AG08396 (cell line): ENCODE data around the gene COL6A3.

Experiments used
- DNase-seq: peaks from one replicate; pipeline ENCODE4 v3.0.0; 2012; ENCODE audit warnings: low spot score, mixed read lengths

The COL6A3 gene

DNA sequence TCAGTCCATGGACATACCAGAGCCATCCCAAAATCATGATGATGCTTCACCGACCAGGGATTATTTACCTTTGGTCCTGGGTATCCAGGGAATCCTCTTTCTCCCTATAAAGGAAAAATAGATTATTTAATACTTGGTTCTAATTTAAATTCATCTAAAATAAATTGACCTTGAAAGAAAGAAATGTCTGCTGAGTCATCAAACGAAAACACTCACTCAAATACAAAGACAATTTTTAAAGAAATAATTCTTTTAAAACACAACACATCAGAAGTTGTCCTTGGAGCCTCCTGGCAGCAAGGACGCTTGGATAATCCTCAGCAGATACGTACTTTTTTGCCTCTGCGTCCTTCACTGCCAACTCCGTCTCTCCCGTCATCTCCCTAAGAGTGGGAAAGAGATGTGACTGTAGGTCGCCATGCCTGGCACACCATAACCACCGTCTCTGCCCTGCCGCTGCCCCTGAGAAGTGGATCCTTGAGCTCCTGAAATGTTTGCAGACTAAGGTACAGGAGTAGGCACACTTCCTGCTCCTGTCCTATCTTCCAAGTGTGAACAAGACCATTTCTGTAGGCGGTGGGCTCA lies 65.6 kb downstream of the COL6A3 start:
- no peak for DNase-seq

DNA sequence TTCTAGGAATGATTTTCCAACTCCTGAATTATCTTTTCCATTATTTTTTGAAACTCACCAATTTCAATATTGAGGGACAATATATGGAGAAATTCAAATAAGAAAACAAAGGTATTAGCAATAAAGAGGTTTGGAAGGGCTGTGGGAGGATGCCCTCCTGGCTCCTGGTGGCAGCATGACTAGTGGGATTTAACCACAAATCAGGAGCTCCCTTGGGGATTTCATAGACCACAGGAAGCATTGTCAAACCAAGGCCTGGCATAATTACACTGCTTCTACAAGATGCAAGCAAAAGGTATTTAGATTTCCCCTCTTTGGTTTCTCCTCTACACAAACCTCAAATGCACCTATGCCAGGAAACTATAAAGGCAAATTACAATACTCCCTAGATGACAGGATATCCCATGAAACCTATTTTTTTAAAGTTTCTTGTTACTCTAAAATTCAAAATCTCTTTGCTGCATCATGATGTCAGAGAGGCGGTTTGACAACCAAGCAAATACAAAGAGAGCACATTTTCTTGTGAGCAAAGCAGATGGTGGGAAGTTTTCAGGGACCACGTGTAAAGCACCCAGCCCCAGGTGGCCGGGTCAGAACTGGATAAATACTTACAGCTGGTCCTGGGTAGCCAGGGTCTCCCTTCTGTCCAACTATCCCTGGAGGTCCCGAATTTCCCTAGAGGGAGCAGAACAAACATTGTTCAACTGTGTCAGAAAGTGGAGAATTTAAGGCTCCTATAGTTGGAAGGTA lies 67.9 kb downstream of the COL6A3 start:
- no peak for DNase-seq

DNA sequence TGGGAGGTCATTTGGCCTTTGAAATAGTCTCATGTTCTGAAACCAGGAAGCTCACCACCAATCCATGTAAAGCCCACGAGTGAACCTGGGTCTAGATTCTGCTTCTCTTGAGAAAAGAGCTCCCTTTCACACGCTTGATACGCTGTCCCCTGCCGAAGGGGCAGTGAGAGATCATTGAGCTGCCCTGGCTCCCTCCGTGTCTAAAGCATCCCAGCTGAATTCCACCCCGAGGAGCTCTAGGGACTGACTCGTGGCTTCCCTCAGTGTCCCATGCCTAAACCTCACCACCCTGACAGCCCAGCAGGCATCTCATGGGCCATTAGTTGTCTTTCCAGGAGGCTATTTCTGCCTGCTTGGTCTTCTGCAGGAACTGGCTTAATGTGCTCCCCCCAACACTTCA lies 68.6 kb downstream of the COL6A3 start:
- DNase-seq = no peak

DNA sequence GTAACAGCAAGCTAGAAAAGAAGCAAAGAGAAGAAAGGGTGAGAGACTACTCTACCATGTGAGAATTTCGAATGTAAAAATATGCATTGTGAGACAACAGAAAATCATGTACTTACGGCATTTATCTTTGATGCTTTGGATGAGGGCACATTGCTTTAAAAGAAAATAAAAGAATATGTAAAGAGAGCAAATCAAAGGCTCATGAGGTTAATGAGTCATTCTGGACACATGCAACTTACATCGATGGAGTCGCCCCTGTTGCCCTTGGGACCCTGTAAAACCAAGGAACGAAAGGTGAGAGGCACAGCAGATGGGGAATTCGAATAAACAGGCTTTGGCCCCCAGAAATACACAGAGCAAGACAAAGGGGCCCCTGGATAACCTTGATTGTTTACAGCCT lies 69.0 kb downstream of the COL6A3 start:
- DNase-seq = no peak

DNA sequence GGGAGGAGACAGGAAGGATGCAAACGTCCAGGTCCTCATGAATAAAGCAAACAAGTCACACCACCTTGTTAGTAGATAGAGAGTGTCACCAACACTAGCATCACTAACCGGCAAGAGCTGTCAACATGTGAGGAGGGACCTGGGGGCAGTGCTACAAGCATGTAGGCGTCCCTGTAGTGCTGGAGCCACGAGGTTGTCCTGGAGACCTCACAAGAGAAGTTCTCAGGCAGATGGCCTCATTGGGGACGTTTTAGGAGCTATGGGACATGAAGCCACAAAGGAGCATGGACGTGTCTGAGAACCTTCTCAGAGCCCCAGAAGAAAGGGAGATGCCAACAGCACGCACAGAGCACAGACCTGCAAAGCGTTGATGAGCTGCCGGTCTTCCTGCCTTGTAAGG lies 70.0 kb downstream of the COL6A3 start:
- no peak for DNase-seq

DNA sequence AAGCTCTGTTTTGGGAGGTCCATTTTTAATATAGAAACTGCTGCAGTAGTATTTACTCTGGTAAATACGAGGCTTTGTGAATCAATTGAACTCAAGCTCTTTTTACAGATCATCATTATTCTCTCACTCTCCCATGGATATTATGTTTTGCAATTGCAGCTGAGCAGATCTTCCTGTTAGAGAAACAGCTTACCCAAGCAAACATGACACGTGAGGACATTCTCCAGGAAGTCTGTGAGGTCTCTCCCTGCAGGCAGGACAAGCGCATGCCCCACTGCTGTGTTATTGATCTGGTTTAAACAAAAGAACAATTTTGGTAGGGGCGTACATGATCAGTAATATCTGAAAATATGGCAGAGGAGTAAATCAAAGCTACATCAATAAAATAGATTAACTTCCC lies 72.1 kb downstream of the COL6A3 start:
- DNase-seq = no peak

DNA sequence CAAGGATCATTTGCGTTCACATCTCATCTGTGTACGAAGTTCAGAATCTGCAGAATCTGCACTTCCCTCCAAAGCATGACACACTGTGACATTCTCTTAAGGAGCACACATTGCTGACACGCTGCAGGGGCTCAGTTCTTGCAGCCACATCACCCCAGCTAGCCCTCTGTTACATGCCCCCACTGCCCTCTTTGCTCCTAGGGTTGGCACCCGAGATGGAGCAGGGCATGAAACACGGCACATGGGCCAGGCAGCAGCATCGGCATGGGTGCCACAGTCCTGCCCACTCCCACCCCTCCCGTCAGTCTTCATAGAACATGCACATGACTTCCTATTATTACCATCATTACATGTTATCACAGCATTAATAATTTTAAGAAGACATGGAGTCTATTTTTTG lies 76.4 kb downstream of the COL6A3 start:
- DNase-seq = no peak

DNA sequence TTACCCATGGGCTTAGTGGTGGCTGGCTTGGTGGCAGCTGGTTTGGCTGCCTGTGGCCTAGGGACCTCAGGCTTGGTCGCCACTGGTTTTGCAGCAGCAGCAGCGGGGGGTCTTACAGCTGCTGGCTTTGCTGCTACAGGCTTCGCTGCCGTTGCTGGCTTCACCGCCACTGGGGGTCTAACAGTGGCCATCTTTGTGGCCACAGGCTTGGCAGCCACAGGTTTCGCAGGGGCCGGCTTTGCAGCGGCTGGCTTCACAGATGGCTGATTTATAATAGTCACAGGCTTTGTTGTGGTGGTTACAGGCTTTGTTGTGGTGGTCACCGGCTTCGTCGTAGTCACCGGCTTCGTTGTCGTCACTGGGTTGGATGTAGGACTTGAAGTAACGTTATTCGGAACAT lies 77.8 kb downstream of the COL6A3 start:
- no peak for DNase-seq

DNA sequence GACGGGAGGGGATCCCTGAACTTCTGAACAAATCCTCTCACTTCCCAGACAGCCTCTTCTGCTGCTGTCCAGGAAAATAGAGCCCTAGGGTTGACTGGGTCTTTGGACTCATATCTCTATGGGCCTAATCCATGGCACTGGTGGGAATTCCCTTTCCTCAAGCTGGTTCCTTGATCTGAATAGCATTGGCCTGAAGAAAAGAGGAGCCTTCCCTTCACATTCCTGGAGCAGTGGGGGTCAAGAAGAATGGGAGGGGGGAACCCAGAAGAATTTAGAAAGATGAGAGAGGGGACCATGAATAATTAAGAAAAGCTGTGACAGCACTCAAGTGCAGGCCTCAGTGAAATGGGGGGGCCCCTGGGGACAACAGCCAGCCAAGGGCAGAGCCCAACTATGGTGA lies 80.2 kb downstream of the COL6A3 start:
- DNase-seq = no peak

DNA sequence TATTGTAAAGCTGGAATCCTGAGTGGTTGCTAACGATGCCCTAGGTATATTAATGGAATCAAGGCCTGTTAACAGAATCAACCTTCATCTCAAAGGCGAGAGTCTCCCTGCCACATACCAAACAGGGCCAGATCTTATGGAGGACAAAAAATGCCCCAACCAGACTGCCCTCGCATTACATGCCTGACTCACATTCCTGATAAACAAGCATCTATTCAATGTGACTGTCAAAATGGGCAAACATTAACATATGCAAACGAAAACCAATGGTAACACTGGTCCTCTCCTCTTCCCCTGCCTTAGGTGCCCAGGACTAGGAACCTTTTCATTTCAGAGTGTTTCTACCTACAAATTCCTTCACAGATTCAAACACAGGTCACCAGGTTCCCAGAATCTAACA lies 83.4 kb downstream of the COL6A3 start:
- DNase-seq = no peak

DNA sequence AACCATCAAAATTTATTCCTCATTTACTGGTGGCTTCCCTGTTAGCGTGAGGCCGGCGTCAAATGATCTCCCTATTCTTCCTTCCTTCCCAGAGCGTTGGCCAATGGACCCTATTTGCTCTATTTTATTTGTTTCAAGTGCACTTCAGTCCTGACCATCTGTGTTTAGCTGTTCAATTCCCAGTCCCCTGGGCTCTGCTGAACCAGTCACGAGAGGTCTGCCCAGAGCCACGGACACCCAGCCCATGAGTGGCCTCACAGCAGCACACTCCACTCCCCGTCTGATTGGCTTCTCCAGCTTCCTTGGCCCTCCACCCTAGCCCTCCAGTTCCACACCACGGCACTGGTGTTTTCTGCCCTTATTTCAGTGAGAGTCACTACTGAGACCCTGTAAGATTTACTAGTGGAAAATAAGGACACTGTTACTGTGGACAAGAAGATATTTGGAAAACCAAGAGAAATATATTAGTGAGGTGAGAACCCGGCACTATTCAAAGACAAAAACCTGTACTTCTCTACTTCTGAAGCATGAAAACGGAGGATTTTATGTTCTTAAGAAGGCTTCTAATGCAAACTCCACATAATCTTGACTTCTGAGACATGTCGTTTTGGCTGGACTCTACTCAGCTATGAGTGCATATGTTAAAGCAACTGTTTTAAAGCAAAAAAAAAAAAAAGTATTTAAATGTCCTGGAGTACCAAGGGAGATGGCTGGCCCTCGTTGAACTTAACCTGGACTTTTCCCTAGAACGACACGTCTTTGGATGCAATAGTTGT lies 86.6 kb downstream of the COL6A3 start:
- no peak for DNase-seq

DNA sequence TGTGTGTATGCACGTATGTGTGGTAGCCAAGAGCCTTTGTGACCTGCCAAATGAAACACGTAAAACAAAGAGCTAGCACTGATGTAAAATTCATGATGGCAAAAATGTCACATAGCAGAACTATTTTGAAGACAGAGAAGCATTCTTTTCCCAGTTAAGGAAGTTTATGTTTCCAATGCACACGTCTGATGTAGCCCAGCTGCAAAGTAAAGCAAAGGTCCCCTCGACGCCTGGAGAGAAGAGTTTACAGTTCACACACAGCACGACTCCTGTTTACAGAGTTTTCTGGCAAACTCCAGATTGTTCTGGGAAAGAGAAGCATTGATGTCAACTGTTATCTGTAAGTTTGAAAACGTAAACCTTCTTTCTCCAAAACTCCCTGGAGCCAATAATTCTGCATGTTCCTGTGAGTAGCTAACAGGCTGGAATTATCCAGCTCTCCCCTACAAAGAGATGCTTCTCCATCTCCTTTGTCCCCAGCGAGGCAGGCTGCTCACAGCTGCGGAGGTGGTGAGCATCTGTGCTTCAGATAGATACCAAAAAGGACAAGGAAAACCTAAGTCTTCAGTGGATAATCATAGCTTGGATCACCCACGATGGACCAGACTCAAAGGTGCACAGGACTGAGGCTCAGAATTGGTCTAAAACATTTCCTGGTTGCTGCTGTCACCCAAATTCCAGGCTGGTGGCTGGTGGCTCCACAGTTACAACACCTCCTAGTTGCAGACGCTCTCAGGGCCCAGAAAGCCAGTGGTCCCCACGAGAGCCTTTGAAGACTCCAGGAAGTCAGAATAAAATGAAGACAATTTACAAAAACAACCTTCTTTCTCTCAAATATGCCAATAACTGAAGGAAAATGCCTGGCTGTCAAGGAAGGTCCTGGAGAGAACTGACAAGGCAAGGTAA lies 87.4 kb downstream of the COL6A3 start:
- no peak for DNase-seq

DNA sequence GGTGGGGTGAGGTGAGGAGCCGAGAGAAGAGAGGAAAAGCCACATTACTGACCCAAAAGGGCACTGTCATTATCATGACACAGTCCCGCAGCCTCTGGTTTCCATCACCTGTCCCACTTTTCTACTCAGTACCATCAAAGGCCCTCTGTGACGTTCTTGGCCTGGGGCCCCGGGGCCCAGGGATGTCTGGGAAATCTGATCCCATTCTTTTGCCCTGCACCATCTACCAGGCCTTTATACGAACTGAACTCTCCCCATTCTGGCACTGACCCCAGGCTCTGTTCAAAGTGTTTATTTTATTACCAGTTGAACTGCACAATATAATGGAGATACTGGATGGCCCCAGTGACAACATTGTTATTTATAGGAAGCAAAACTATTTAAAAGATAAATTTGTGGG lies 89.1 kb downstream of the COL6A3 start:
- DNase-seq = no peak

DNA sequence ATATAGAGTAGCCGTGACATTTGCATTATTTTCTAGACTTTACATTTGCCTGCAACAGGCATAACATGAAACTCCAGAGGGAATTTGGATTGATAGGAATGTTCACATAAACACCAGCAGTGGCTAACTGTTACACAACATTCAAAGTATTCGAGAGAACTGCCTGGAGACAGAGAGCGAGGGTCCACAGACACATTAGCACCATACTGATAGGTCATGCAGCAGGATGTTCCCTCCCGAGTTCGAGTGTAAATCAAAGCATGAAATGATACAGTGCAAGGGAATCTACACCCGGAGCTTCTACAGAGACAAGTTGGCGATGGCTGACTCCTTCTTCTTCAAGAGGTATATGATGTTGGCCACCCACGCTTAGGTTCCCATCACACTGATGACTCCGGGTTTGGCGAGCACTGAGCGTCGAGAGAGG lies 89.5 kb downstream of the COL6A3 start:
- DNase-seq = no peak

DNA sequence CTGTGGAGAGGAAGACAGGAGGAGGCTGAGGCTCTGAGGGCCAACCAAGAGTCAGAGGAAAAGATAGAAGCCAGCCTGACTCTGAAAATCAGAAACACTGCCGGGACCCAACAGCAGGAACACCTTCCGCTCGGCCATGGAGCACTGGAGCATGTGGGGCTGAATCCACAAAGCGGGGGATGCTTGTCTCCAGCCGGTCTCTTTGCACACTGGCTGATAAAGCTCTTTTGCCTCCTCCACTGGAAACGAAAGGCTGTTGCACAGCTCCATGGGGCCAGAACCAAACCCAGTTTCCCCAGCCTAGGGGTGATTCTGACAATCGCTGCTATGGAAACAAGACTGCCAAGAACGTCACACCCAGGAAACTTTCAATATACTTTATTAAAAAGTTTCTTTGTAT lies 90.3 kb downstream of the COL6A3 start:
- no peak for DNase-seq

DNA sequence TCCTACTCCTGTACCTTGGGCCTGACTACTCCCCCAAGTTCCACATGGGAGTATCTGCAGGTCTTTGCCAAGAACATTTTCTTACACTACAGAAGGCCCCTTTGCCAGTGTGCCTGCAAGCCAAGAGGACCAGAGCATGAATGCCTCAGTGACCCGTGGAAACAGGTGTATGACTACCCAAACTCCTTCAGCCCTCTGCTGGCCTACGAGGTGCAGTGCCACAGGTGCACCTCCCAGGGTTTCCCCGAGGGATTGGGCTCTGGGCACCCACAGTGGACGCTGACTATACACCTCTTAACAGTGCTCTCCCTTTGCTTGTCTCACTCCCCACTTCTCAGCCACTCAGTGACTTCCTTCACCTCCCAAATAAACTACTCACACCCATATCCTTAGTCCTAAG lies 91.4 kb downstream of the COL6A3 start:
- DNase-seq = no peak

DNA sequence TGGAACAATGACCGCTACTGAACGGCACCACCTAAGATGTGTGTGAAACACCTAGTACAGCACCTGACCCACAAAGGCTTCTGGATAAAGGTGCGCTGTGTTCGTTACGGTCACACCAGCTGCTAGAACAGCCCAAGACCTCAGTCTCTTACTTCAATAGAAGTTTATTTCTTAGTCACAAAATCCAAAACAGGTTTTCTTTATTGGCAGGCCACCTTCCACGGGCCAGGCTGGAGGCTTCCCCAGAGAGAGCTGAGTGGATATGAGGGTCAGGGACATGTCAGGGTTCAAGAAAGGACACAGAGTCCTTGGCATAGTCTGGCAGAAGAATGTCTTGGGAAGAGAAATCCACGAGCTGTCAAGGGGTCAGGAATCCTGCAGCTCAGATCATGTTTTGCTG lies 92.2 kb downstream of the COL6A3 start:
- DNase-seq = no peak

DNA sequence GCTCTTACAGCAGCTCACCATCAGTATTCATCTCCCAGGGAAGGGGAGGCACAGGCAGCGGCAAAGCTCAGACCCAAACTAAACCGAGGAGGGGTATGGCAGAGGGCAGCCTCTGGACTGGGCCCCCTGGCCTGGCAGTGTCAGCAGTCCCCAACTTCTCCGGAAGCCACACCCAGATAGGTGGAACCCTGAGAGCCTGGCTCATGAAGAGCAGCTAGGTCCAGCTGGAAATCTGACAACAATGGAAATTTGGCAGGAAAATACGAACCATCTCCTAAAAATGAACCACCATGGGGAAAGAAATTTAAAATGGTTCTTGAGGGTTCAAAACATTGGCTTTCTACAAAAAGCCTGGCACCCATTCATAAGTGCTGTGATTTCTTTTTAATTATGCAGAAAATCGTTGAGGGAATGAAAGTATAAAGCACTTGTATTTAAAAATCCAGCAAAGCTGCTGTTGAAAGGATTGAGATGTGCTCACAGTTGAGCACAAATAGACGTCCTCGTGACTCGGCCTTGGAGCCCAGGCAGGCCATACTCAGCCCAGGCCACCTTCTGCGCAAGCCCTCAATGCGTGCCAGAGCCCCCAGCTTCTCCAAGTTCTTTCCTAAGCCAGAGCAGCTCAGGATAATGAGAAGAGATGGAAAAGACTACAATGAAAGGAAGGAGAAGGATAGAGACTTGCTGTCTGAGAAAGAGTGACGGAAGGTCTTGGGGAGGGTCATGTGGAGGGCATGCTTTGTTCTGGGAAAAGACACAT lies 93.0 kb downstream of the COL6A3 start:
- DNase-seq = no peak

DNA sequence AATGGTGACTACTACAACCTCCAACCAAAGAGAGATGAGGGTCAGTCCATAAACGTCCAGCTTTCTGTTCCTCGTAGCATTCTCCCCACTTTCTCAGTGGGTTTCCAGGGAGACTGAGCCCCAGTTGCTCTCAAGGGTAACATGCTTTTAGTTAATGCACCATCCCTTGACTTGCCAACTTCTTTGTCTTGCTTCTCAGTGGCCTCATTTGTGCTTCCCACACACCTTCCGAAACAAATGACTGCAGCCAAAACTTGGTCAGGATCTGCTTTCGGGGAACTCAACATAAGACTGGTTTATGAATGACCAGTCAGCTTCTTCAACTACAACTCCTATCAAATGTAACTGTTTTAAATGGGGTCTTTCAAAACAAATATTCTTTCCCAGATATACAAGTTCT lies 94.1 kb downstream of the COL6A3 start:
- DNase-seq = no peak

DNA sequence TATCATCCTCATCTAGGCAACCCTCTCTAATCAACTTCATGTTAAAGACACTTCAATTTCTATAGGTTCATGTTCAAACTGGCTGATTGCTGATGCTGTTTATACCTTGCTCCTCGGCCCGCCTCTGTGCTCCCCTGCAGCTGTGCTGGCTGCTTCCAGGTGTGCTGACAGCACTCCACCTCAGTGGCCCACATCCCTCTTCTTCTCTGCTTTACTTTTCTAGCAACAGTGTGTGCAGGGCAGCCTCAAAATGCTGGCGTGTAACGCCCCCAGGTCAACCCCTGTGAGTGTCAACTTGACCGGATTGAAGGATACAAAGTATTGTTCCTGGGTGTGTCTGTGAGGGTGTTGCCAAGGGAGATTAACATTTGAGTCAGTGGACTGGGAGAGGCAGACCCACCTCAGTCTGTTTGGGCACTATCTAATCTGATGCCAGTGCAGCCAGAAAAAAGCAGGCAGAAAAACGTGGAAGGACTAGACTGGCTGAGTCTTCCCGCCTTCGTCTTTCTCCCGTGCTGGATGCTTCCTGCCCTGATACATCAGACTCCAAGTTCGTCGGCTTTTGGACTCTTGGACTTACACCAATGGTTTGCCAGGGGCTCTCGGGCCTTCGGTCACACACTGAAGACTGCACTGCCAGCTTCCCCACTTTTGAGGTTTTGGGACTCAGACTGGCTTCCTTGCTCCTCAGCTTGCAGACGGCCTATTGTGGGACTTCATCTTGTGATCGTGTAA lies 94.7 kb downstream of the COL6A3 start:
- no peak for DNase-seq

DNA sequence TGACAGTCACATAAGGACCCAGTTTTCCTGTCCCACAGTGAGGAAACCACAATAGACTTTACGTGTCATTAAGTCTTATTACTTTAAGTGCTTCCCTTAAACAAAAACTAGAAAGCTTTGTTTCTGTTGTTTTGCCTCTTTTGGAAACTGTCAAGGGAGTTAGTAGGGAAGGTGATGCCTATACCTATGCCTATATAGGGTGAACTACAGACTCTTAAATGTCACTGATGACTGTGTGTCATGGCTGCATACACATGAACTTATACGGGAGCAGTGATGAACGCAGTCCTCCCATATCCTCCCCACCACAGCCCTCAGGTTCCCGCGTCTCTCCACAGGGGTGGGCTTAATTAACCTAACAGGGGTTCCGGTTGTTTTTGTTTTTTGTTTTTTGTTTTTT lies 97.6 kb downstream of the COL6A3 start:
- no peak for DNase-seq
